ENCODE data around the gene FARS2. TPM values are rescaled to one million over a fixed set of nuclear protein-coding genes. Genes with fewer than 3 reads are reported as not detected.

Gene FARS2
- total RNA-seq, 1 experiment from 2014 or later = 13.8 TPM

DNA sequence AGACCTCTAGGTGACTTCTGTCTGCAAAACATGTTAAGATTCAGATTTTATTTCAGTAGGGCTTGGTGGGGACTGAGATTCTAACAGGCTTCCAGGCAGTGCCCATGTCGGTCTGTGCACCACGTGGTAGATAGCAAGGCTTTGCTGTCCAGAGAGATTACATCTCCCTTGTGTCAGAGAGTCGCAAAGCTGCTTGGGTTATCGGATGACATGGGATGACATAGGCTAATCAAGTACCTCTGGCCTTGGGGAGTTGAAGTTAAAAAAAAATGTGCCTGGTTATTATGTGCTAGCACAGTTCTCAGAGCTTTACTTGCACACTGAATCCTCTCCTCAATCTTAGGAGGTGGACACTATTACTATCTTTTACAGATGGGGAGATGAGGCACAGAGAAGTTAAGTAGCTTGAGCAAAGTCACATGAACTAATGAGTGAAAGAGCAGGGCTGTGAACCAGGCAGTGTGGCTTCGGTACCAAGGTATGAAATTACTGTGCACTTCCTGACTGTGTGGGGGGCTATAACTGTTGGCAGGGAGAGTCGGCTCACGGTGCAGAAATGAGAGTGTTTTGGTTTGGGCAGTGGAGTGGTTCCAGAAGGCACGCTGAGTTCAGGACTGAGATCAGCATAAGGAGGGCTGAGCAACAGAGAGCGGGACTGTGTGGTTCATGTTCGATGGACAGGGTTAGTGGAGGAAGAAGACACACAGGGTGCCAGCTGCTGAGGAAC, 41.1 kb downstream of the FARS2 start:
- H3K4me1 ChIP-seq (ENCODE audit: control insufficient read depth in 1 of 2, insufficient read depth in 2 of 2, low read length in 2 of 2) = peaks cover 0 to 6% of the 10 kb centered on the region in 2 experiments; a peak in 1 of 4 replicates
- ChIA-PET POLR2A (no interaction called here), RAD21 (ENCODE audit: low non-redundant PET in 1 of 2, low total read pairs in 2 of 2, uncharacterized antibody in 2 of 2, unreplicated experiment in 2 of 2) (no interaction called here), CTCF (interaction anchor here (0.6 to 3.2 kb wide), 8 partner anchors 8 to 989 kb away, joined by 3 to 26 read pairs (median 4); no protein-coding TSS in a partner anchor)
- no peaks in the 10 kb centered on the region for H4K20me1 ChIP-seq (ENCODE audit: insufficient read depth)
- H3K79me2 ChIP-seq (ENCODE audit: insufficient read depth, low read length) = no peaks in the 10 kb centered on the region; the same call in 1 of the 2 replicates
- H3K27me3 ChIP-seq (ENCODE audit: insufficient read depth, low read length) = no peaks in the 10 kb centered on the region
- H3K9me2 ChIP-seq (ENCODE audit: insufficient read depth) = no peaks in the 10 kb centered on the region
- no peaks in the 10 kb centered on the region for H3K36me3 ChIP-seq (ENCODE audit: control insufficient read depth in 1 of 2, insufficient read depth in 2 of 2, low read length in 2 of 2)
- no peak for TF ChIP-seq ZNF274 (IDR thresholded peaks at IDR 0.05; ENCODE audit: low read depth, low read length)
- TF ChIP-seq MAX (IDR thresholded peaks at IDR 0.05) = no peak
- no peak for TF ChIP-seq POLR2A (IDR thresholded peaks at IDR 0.05; ENCODE audit: borderline replicate concordance, extremely low read depth, insufficient read depth, insufficient read length)
- no peak for TF ChIP-seq POLR2AphosphoS5 (IDR thresholded peaks at IDR 0.05; ENCODE audit: low read depth, low read length)
- no peak for TF ChIP-seq TCF7L2 (IDR thresholded peaks at IDR 0.05; ENCODE audit: borderline replicate concordance, extremely low read depth, insufficient read depth, insufficient read length)
- TF ChIP-seq EGR1 (IDR thresholded peaks at IDR 0.05; ENCODE audit: low read depth) = no peak
- TF ChIP-seq RAD21 (IDR thresholded peaks at IDR 0.05; ENCODE audit: low read depth) = no peak
- BruUV-seq (replicated peaks) = no TSS peak
- H3K27ac ChIP-seq (ENCODE audit: low read depth, low read length) = no peak overlapping the region
- H3K4me3 ChIP-seq (replicated peaks in 1 of 2; ENCODE audit: low read depth in 1 of 2, low read length in 2 of 2) = no peak overlapping the region
- no peak for ATAC-seq
- H3K9me3 ChIP-seq (ENCODE audit: control insufficient read depth in 1 of 2, insufficient read depth in 1 of 2, low read depth in 1 of 2, low read length in 2 of 2) = no peaks in the 10 kb centered on the region
- H2AFZ ChIP-seq (ENCODE audit: low read depth, low read length, poor library complexity, severe bottlenecking) = no peak overlapping the region
- H3K9ac ChIP-seq (ENCODE audit: low read length) = no peak overlapping the region
- no peak overlapping the region for H3K4me2 ChIP-seq (ENCODE audit: low read length)
- DNase-seq (ENCODE audit: low read depth, low spot score) = no peak
- intact Hi-C loops (cut with micrococcal nuclease) = loop anchor here (2.0 kb wide), 1 partner anchor 246 kb away; no protein-coding TSS in a partner anchor

DNA sequence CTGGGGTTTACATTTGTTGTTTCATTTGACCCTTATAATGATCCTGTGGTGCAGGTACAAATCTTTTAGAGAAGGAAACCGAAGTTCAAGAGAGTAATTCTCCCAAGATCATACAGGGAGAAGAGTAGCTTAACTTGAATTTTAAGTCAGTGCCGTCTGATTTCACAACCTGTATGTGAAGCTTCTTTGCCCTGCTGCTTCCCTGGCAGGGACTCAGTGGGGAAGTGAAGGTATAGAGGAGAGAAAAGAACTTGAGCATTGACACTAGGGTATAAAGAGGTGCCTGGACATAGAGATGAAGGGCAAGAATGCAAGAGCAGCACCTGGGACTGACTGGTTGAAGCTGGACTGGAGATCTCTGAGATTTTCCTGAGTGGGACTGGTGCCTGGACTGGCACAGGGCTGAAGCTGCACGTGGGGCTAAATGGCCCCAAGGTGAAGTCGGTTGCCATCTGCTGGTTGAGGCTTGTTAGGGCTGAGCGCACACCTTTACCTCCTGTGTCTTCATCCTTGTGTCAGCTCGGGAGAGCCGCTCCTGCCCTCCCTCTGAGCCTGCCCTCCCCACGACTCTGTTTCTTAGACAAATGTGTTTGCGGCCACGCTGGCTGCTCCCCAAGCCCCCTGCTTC, 41.8 kb downstream of the FARS2 start:
- Histone ChIP-seq H3K4me2 (ENCODE audit: low read length) (peak overlapping the region; percentile 9; the same call in 1 of the 2 replicates), H3K9ac (ENCODE audit: low read length) (no peak overlapping the region), H3K9me3 (ENCODE audit: control insufficient read depth in 1 of 2, insufficient read depth in 1 of 2, low read depth in 1 of 2, low read length in 2 of 2) (no peaks in the 10 kb centered on the region), H3K4me1 (ENCODE audit: control insufficient read depth in 1 of 2, insufficient read depth in 2 of 2, low read length in 2 of 2) (peaks cover 0 to 6% of the 10 kb centered on the region in 2 experiments; a peak in 1 of 4 replicates), H3K79me2 (ENCODE audit: insufficient read depth, low read length) (no peaks in the 10 kb centered on the region; the same call in 1 of the 2 replicates), H3K9me2 (ENCODE audit: insufficient read depth) (no peaks in the 10 kb centered on the region), H3K36me3 (ENCODE audit: control insufficient read depth in 1 of 2, insufficient read depth in 2 of 2, low read length in 2 of 2) (no peaks in the 10 kb centered on the region), H3K27me3 (ENCODE audit: insufficient read depth, low read length) (no peaks in the 10 kb centered on the region), H2AFZ (ENCODE audit: low read depth, low read length, poor library complexity, severe bottlenecking) (no peak overlapping the region), H3K27ac (ENCODE audit: low read depth, low read length) (no peak overlapping the region), H4K20me1 (ENCODE audit: insufficient read depth) (no peaks in the 10 kb centered on the region), H3K4me3 (replicated peaks in 1 of 2; ENCODE audit: low read depth in 1 of 2, low read length in 2 of 2) (no peak overlapping the region)
- ChIA-PET POLR2A (no interaction called here), CTCF (interaction anchor here (0.6 to 3.2 kb wide), 9 partner anchors 8 to 990 kb away, joined by 3 to 26 read pairs (median 3); no protein-coding TSS in a partner anchor), RAD21 (ENCODE audit: low non-redundant PET in 1 of 2, low total read pairs in 2 of 2, uncharacterized antibody in 2 of 2, unreplicated experiment in 2 of 2) (interaction anchor here in 1 of 2 experiments (0.9 kb wide), 1 partner anchor 160 kb away, joined by 3 read pairs; no protein-coding TSS in a partner anchor)
- no TSS peak for BruUV-seq (replicated peaks)
- peak; percentile 99 for ATAC-seq
- peak; percentile 42 to 79 (median 69); a peak in 5 of 6 replicates for TF ChIP-seq CTCF (IDR thresholded peaks at IDR 0.05 in 2 of 3, conservative IDR thresholded peaks at IDR 0.05 in 1 of 3; ENCODE audit: borderline replicate concordance in 1 of 3, insufficient read depth in 1 of 3, low read depth in 2 of 3, low read length in 2 of 3)
- TF ChIP-seq MAX (IDR thresholded peaks at IDR 0.05) = peak; percentile 61
- peak; percentile 55 for TF ChIP-seq RAD21 (IDR thresholded peaks at IDR 0.05; ENCODE audit: low read depth)
- no peak for TF ChIP-seq EZH2phosphoT487 (IDR thresholded peaks at IDR 0.05; ENCODE audit: borderline replicate concordance)
- DNase-seq (ENCODE audit: low read depth, low spot score) = peak; percentile 42
- intact Hi-C loops (cut with micrococcal nuclease) = loop anchor here (1.0 to 2.0 kb wide), 3 partner anchors 88 to 246 kb away; no protein-coding TSS in a partner anchor

Measured in HCT116 (cell line).